Hepatocyte (in vitro differentiated cells): ENCODE data around the gene AAK1. TPM values are rescaled to one million over a fixed set of nuclear protein-coding genes. Genes with fewer than 3 reads are reported as not detected.
"Not testable (repeated sequence)": the region's sequence is repeated elsewhere in the genome, so short reads cannot be mapped to it uniquely, and the experiment has no call there.

Experiments used
- DNase-seq: peaks from one replicate; pipeline ENCODE4 v3.0.0-alpha.2; 2016; ENCODE audit warnings: low spot score
- H2AFZ ChIP-seq: fragments of 200-600 bp; sonication (generic); 2 replicates; pipeline ENCODE4 v1.6.0; 2016; ENCODE audit warnings: antibody characterized with exemption, mild to moderate bottlenecking
- H3K27ac ChIP-seq: fragments of 200-600 bp; sonication (generic); 2 replicates; pipeline ENCODE4 v1.5.1; 2016; ENCODE audit warnings: mild to moderate bottlenecking
- H3K27me3 ChIP-seq: fragments of 200-600 bp; sonication (generic); 2 replicates; pipeline ENCODE4 v1.6.1; 2016
- H3K36me3 ChIP-seq: fragments of 200-600 bp; sonication (generic); replicated peaks from 2 replicates; pipeline ENCODE4 v1.5.1; 2016; ENCODE audit warnings: low read depth; ENCODE audit not compliant: insufficient read depth
- H3K4me1 ChIP-seq: fragments of 200-600 bp; sonication (generic); 2 replicates; pipeline ENCODE4 v1.5.1; 2016; ENCODE audit warnings: mild to moderate bottlenecking, moderate library complexity; ENCODE audit not compliant: insufficient read depth
- H3K4me2 ChIP-seq: fragments of 200-600 bp; sonication (generic); 2 replicates; pipeline ENCODE4 v1.6.0; 2016
- H3K4me3 ChIP-seq: fragments of 200-600 bp; sonication (generic); 2 replicates; pipeline ENCODE4 v1.5.1; 2016; ENCODE audit warnings: mild to moderate bottlenecking
- H3K79me2 ChIP-seq: fragments of 200-600 bp; sonication (generic); 2 replicates; pipeline ENCODE4 v1.6.0; 2017; ENCODE audit warnings: mild to moderate bottlenecking
- H3K9me2 ChIP-seq: fragments of 200-600 bp; sonication (generic); replicated peaks from 2 replicates; pipeline ENCODE4 v1.6.0; 2017; ENCODE audit warnings: mild to moderate bottlenecking; ENCODE audit not compliant: insufficient read depth
- H3K9me3 ChIP-seq: fragments of 200-600 bp; sonication (generic); 2 replicates; pipeline ENCODE4 v1.5.1; 2016; ENCODE audit warnings: low read depth, mild to moderate bottlenecking
- H4K20me1 ChIP-seq: fragments of 200-600 bp; sonication (generic); 2 replicates; pipeline ENCODE4 v1.6.0; 2016; ENCODE audit warnings: mild to moderate bottlenecking; ENCODE audit not compliant: insufficient read depth, poor library complexity, severe bottlenecking
- EZH2 ChIP-seq: fragments of 200-600 bp; sonication (generic); IDR thresholded peaks from 2 replicates; pipeline ENCODE4 v1.6.1; 2016; ENCODE audit warnings: antibody characterized with exemption, mild to moderate bottlenecking, borderline replicate concordance
- EZH2phosphoT487 ChIP-seq: fragments of 200-600 bp; sonication (generic); IDR thresholded peaks from one replicate; pipeline ENCODE4 v1.6.1; 2018; ENCODE audit warnings: antibody characterized with exemption, mild to moderate bottlenecking, low read depth, moderate library complexity; ENCODE audit not compliant: unreplicated experiment, severe bottlenecking
- WGBS: methylation state at CpG from one replicate; pipeline ENCODE4 v1.1.6; 2016; ENCODE audit warnings: low lambda C conversion rate; ENCODE audit errors: missing lambda C conversion rate; 5-methylcytosine and 5-hydroxymethylcytosine counted together
- polyA plus RNA-seq: library from polyadenylated mRNA; unstranded; fragments of >200 nt; fragmentation: Nextera tagmentation; extraction: Ambion mirVana; gene quantifications from 2 replicates; pipeline ENCODE4 v1.2.1, GENCODE V29; 2016
- total RNA-seq: library from RNA; depleted of rRNA; stranded (reverse); fragments of >200 nt; gene quantifications from 2 replicates; pipeline ENCODE4 v1.2.3, GENCODE V29; 2014
- TF ChIP-seq, protein P1 (sequence below): fragments of 200-600 bp; sonication (generic); IDR thresholded peaks from 2 replicates; pipeline ENCODE4 v1.5.1; 2016; ENCODE audit warnings: antibody characterized with exemption, mild to moderate bottlenecking; ENCODE audit not compliant: poor library complexity

The AAK1 gene
- total and polyA plus RNA-seq, 2 experiments from 2014 or later = 30.1 to 30.8 TPM

DNA sequence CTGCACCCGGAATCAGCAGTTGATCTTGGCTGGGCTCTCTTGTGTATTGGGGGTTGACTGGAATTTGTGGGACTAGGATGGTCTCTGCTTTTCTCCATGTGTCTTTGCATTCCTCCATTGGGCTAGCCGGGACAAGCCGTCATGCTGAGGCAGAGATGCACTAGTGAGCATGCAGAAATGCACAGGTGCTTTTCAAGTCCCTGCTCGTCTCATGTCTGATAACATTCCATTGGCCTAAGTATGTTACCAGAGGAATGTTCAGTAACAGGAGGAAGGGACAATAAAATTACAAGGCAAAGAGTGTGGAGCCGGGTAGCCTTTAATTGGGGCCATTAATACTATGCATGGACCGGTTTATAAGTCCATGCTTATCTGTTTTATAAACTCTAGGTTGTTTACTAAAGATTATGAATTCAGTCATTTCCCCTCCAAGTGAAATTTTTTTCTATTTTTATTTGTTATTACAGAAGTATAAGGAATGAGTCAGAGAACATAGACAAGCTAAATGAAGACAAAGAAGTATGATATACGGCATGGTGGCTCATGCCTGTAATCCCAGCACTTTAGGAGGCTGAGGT is 24.4 kb upstream of the AAK1 start:
- H3K9me3 ChIP-seq = no peaks in the 10 kb centered on the region
- H2AFZ ChIP-seq = no peak overlapping the region
- H3K4me3 ChIP-seq = no peak overlapping the region
- H3K27me3 ChIP-seq = no peaks in the 10 kb centered on the region
- H3K27ac ChIP-seq = peak overlapping the region; percentile 69
- H4K20me1 ChIP-seq = no peaks in the 10 kb centered on the region
- no peaks in the 10 kb centered on the region for H3K79me2 ChIP-seq
- DNase-seq = peak; percentile 34
- WGBS = 51% methylated on average over 7 of the region's 7 CpGs
- H3K36me3 ChIP-seq = no peaks in the 10 kb centered on the region
- peak overlapping the region; percentile 25 for H3K4me2 ChIP-seq
- no peaks in the 10 kb centered on the region for H3K4me1 ChIP-seq
- no peaks in the 10 kb centered on the region for H3K9me2 ChIP-seq
- TF ChIP-seq EZH2phosphoT487 = no peak
- TF ChIP-seq EZH2 = no peak
- TF ChIP-seq, protein P1, sequence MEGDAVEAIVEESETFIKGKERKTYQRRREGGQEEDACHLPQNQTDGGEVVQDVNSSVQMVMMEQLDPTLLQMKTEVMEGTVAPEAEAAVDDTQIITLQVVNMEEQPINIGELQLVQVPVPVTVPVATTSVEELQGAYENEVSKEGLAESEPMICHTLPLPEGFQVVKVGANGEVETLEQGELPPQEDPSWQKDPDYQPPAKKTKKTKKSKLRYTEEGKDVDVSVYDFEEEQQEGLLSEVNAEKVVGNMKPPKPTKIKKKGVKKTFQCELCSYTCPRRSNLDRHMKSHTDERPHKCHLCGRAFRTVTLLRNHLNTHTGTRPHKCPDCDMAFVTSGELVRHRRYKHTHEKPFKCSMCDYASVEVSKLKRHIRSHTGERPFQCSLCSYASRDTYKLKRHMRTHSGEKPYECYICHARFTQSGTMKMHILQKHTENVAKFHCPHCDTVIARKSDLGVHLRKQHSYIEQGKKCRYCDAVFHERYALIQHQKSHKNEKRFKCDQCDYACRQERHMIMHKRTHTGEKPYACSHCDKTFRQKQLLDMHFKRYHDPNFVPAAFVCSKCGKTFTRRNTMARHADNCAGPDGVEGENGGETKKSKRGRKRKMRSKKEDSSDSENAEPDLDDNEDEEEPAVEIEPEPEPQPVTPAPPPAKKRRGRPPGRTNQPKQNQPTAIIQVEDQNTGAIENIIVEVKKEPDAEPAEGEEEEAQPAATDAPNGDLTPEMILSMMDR = no peak

DNA sequence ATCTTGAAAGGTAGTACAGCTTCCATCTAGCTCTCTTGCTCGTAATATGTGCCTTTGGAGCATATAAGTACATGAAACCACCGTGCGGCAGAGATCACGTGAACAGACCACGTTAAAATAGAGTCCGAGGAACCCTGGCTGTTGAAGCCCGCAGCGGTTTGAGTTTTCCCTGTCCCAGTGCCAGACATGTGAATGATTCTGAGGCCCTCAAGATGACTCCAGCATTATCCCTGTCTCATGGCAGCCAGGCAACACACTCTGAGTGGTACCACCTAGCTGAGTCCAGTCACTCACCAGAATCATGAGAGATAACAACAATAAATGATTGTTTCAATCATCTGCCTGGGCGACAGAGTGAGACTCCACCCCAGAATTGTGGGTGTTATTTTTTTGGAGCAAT is 21.6 kb upstream of the AAK1 start:
- Histone ChIP-seq H3K79me2 (no peaks in the 10 kb centered on the region), H3K4me3 (no peak overlapping the region), H3K9me2 (no peaks in the 10 kb centered on the region), H4K20me1 (no peaks in the 10 kb centered on the region), H2AFZ (no peak overlapping the region), H3K27me3 (no peaks in the 10 kb centered on the region), H3K27ac (no peak overlapping the region), H3K4me1 (no peaks in the 10 kb centered on the region), H3K4me2 (no peak overlapping the region), H3K9me3 (no peaks in the 10 kb centered on the region), H3K36me3 (no peaks in the 10 kb centered on the region)
- WGBS = 95% methylated on average over 9 of the region's 9 CpGs
- TF ChIP-seq, protein P1 = no peak
- TF ChIP-seq EZH2 = no peak
- no peak for TF ChIP-seq EZH2phosphoT487
- DNase-seq = no peak

DNA sequence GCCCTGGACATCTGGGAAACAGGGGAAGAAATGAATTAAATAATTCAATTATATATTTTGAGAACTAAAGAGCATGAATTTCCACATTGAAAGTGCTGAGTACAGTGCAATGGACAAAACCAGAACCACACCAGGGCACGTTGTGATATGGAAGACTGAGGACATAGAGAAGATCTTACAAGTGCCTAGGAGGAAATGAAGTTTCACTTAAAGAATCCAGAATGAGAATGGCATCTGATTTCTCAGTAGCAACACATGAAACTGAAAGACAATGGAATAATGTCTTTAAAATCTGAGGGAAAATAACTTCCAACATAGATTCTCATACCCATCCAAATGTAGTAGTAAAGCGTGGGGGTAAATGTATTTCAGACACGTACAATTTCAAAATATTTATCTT is 20.3 kb upstream of the AAK1 start:
- Histone ChIP-seq H3K9me3 (no peaks in the 10 kb centered on the region), H3K4me2 (no peak overlapping the region), H4K20me1 (no peaks in the 10 kb centered on the region), H3K27me3 (no peaks in the 10 kb centered on the region), H3K36me3 (no peaks in the 10 kb centered on the region), H2AFZ (no peak overlapping the region), H3K27ac (no peak overlapping the region), H3K4me1 (no peaks in the 10 kb centered on the region), H3K79me2 (no peaks in the 10 kb centered on the region), H3K4me3 (no peak overlapping the region), H3K9me2 (no peaks in the 10 kb centered on the region)
- DNase-seq = no peak
- TF ChIP-seq EZH2phosphoT487 = no peak
- TF ChIP-seq, protein P1 = no peak
- no peak for TF ChIP-seq EZH2
- 62% methylated on average over 3 of the region's 3 CpGs for WGBS

DNA sequence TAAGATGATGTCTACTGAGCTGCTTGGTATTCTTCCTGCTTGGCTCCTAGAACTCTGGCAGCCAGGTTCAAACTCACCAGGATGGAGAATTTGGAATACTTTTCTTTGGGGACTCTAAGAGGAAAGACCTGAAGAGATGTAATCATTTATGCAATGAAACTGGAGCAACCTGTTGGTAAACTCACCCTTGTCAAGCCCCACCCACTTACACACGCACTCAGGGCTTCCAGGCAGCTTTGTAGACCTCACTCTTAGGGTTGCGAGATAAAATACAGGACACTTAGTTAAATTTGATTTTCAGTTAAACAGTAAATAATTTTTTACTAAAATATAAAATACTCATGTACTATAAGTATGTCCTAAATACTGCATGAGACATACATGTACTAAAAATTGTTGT is 19.0 kb upstream of the AAK1 start:
- H3K4me3 ChIP-seq, H3K9me3 ChIP-seq, H3K4me1 ChIP-seq, H3K79me2 ChIP-seq, H3K27me3 ChIP-seq, H2AFZ ChIP-seq, H3K27ac ChIP-seq, H3K4me2 ChIP-seq, H3K36me3 ChIP-seq, DNase-seq, H4K20me1 ChIP-seq, H3K9me2 ChIP-seq: not testable (repeated sequence)
- 77% methylated on average over 2 of the region's 2 CpGs for WGBS
